GM12864 (cell line): ENCODE measurements around the gene PRKAR2B.

ENCODE experiments used
- DNase-seq: peaks from one replicate; pipeline ENCODE4 v3.0.0-alpha.2; 2011; ENCODE audit warnings: low read depth
- H3K4me3 ChIP-seq: 2 replicates; pipeline ENCODE4 v1.5.1; 2011; ENCODE audit warnings: mild to moderate bottlenecking, low read depth, low read length, control low read depth
- CTCF ChIP-seq: IDR thresholded peaks from 2 replicates; pipeline ENCODE4 v1.5.1; 2011; ENCODE audit warnings: low read depth, mild to moderate bottlenecking, moderate library complexity, low read length, control low read depth, inconsistent platforms; ENCODE audit errors: missing control alignments

The PRKAR2B gene

GRCh38 chr7:107002529-107002998 lies 41.9 kb upstream of the PRKAR2B start:
- DNase-seq: no peak
- no peak for TF ChIP-seq CTCF

GRCh38 chr7:107007007-107007891 lies 37.3 kb upstream of the PRKAR2B start:
- no peak overlapping the region for H3K4me3 ChIP-seq
- no peak for TF ChIP-seq CTCF
- DNase-seq: no peak

More at GRCh38 chr7:107002529-107002998, 41.9 kb upstream of the PRKAR2B start:
- no peak overlapping the region for H3K4me3 ChIP-seq

- DNase-seq: no peak
- no peak overlapping the region for H3K4me3 ChIP-seq
- no peak for TF ChIP-seq CTCF
Observed at GRCh38 chr7:107007892-107008287, 36.6 kb upstream of the PRKAR2B start.

GRCh38 chr7:107009846-107010203 lies 34.7 kb upstream of the PRKAR2B start:
- no peak for TF ChIP-seq CTCF
- DNase-seq: no peak
- H3K4me3 ChIP-seq: no peak overlapping the region

GRCh38 chr7:107012691-107013090 lies 31.8 kb upstream of the PRKAR2B start:
- no peak overlapping the region for H3K4me3 ChIP-seq
- TF ChIP-seq CTCF: no peak
- no peak for DNase-seq

- DNase-seq: no peak
- no peak overlapping the region for H3K4me3 ChIP-seq
- TF ChIP-seq CTCF: no peak
Observed at GRCh38 chr7:107014387-107015023, 30.0 kb upstream of the PRKAR2B start.
